ENCODE measurements around the gene BGN. TPM values are rescaled to one million over a fixed set of nuclear protein-coding genes. Genes with fewer than 3 reads are reported as not detected.
A peak's percentile ranks its signal among the peaks of the same experiment; 100 is the strongest.

BGN gene
- total and polyA plus RNA-seq, 10 of the 15 experiments (the other 5 are each of a cell fraction or from before 2014, with no cell fraction given), result 0.06 to 0.18 (median 0.12) TPM; not detected in 7

- intact Hi-C loops (cut with micrococcal nuclease; ENCODE audit: unreplicated experiment), result loop anchor here (1.0 to 5.0 kb wide), 4 partner anchors 37 to 566 kb away; partner anchors contain the start of gene HAUS7
- Histone ChIP-seq H3K79me2 (ENCODE audit: control insufficient read depth, insufficient read depth, low read length) (no peaks in the 10 kb centered on the region), H2AFZ (ENCODE audit: control insufficient read depth, low read depth, low read length) (no peak overlapping the region; the same call in 1 of the 2 replicates), H3K4me2 (ENCODE audit: control insufficient read depth, insufficient read depth) (no peak overlapping the region), H3K9ac (ENCODE audit: control insufficient read depth, insufficient read depth, low read length) (no peak overlapping the region), H3K27me3 (replicated peaks in 1 of 2; ENCODE audit: control insufficient read depth in 2 of 2, insufficient read depth in 2 of 2, low read length in 1 of 2) (no peaks in the 10 kb centered on the region), H3K36me3 (ENCODE audit: control insufficient read depth in 2 of 2, insufficient read depth in 2 of 2, low read length in 1 of 2) (no peaks in the 10 kb centered on the region), H3K4me1 (ENCODE audit: control insufficient read depth, insufficient read depth, low read length) (no peaks in the 10 kb centered on the region), H3K27ac (ENCODE audit: control insufficient read depth, insufficient read depth) (no peak overlapping the region), H4K20me1 (ENCODE audit: control insufficient read depth, insufficient read depth) (no peaks in the 10 kb centered on the region), H3K9me3 (replicated peaks; ENCODE audit: control insufficient read depth, insufficient read depth, low read length) (no peaks in the 10 kb centered on the region; the same call in 2 of the 3 replicates), H3K4me3 (no peak overlapping the region)
- BruUV-seq (replicated peaks), result no TSS peak
- ChIA-PET POLR2A (interaction anchor here (0.6 kb wide), 1 partner anchor 106 kb away, joined by 4 read pairs; the partner anchor contains the start of gene PNMA6E), SMC1A (ENCODE audit: uncharacterized antibody, unreplicated experiment) (interaction anchor here (0.8 to 1.4 kb wide), 4 partner anchors 46 to 556 kb away, joined by 3 to 6 read pairs (median 4); no protein-coding TSS in a partner anchor), RAD21 (ENCODE audit: unreplicated experiment) (interaction anchor here (1.1 kb wide), 1 partner anchor 540 kb away, joined by 3 read pairs; no protein-coding TSS in a partner anchor), CTCF (interaction anchor here (0.5 to 3.6 kb wide), 16 partner anchors 8 to 566 kb away, joined by 3 to 21 read pairs (median 4); partner anchors contain the start of gene HAUS7)
- WGBS (ENCODE audit: insufficient coverage, insufficient replicate concordance, low lambda C conversion rate, missing lambda C conversion rate), result 16% methylated on average over 18 of the region's 19 CpGs
- ATAC-seq (peak; percentile 99), DNase-seq (ENCODE audit: low read depth, low spot score) (no peak), FAIRE-seq (no peak)
- in situ Hi-C loops (cut with MboI), result loop anchor here (10.0 kb wide), 1 partner anchor 563 kb away; no protein-coding TSS in a partner anchor
- TF ChIP-seq TCF3 (IDR thresholded peaks at IDR 0.05; ENCODE audit: borderline replicate concordance, insufficient read depth, low read depth, low read length) (0 out of 2 replicates have a peak, but pooled peaks have one; percentile 31), MEF2A (IDR thresholded peaks at IDR 0.05; ENCODE audit: insufficient read depth, low read depth, low read length) (no peak), BRCA1 (IDR thresholded peaks at IDR 0.05; ENCODE audit: low read depth, low read length) (no peak), SIX5 (IDR thresholded peaks at IDR 0.05; ENCODE audit: low read depth, low read length, severe bottlenecking) (no peak), POU2F2 (IDR thresholded peaks at IDR 0.05; ENCODE audit: borderline replicate concordance, low read depth, low read length) (no peak), IKZF1 (conservative IDR thresholded peaks at IDR 0.05) (0 out of 2 replicates have a peak, but pooled peaks have one; percentile 21), TCF12 (IDR thresholded peaks at IDR 0.05; ENCODE audit: low read depth, low read length) (0 out of 2 replicates have a peak, but pooled peaks have one; percentile 51), CREB1 (IDR thresholded peaks at IDR 0.05; ENCODE audit: low read depth) (no peak), YY1 (IDR thresholded peaks at IDR 0.05; ENCODE audit: low read depth, low read length) (no peak), HDAC6 (IDR thresholded peaks at IDR 0.05; ENCODE audit: unreplicated experiment) (no peak), CUX1 (IDR thresholded peaks at IDR 0.05; ENCODE audit: insufficient replicate concordance, low read depth, low read length) (no peak), ZBTB11 (CRISPR knock-in tag; IDR thresholded peaks at IDR 0.05) (no peak), SMC3 (IDR thresholded peaks at IDR 0.05; ENCODE audit: borderline replicate concordance, low read length) (peak; percentile 82), ATF7 (IDR thresholded peaks at IDR 0.05; ENCODE audit: low read depth) (no peak), MXI1 (IDR thresholded peaks at IDR 0.05; ENCODE audit: low read depth, low read length) (no peak)
Measured at GRCh38 chrX:153507484-153508178, 12.9 kb downstream of the BGN start.

Data from GM12878 (cell line).